ENCODE measurements around the gene CRAMP1.
"Not testable (repeated sequence)": the region's sequence is repeated elsewhere in the genome, so short reads cannot be mapped to it uniquely, and the experiment has no call there.

The CRAMP1 gene

GRCh38 chr16:1592446-1592845 lies 19.7 kb upstream of the CRAMP1 start:
- DNase-seq (ENCODE audit: low read depth, low spot score): no peak

GRCh38 chr16:1595511-1595910 lies 16.6 kb upstream of the CRAMP1 start:
- DNase-seq (ENCODE audit: low read depth, low spot score); H3K4me3 ChIP-seq (ENCODE audit: low read length): not testable (repeated sequence)

More at GRCh38 chr16:1592446-1592845, 19.7 kb upstream of the CRAMP1 start:
- H3K4me3 ChIP-seq (ENCODE audit: low read length): no peak overlapping the region

- no peak overlapping the region for H3K4me3 ChIP-seq (ENCODE audit: low read length)
- no peak for DNase-seq (ENCODE audit: low read depth, low spot score)
Measured at GRCh38 chr16:1596516-1596915, 15.6 kb upstream of the CRAMP1 start.

GRCh38 chr16:1597154-1597553 lies 15.0 kb upstream of the CRAMP1 start:
- no peak overlapping the region for H3K4me3 ChIP-seq (ENCODE audit: low read length)
- no peak for DNase-seq (ENCODE audit: low read depth, low spot score)

- DNase-seq (ENCODE audit: low read depth, low spot score): no peak
- H3K4me3 ChIP-seq (ENCODE audit: low read length): no peak overlapping the region
Measured at GRCh38 chr16:1601031-1601430, 11.1 kb upstream of the CRAMP1 start.

GRCh38 chr16:1601489-1601888 lies 10.7 kb upstream of the CRAMP1 start:
- no peak for DNase-seq (ENCODE audit: low read depth, low spot score)
- no peak overlapping the region for H3K4me3 ChIP-seq (ENCODE audit: low read length)

GRCh38 chr16:1602285-1602684 lies 9.9 kb upstream of the CRAMP1 start:
- DNase-seq (ENCODE audit: low read depth, low spot score): no peak
- H3K4me3 ChIP-seq (ENCODE audit: low read length): no peak overlapping the region

GRCh38 chr16:1606774-1607173 lies 5.4 kb upstream of the CRAMP1 start:
- H3K4me3 ChIP-seq (ENCODE audit: low read length): no peak overlapping the region

GRCh38 chr16:1607971-1608370 lies 4.2 kb upstream of the CRAMP1 start:
- no peak for DNase-seq (ENCODE audit: low read depth, low spot score)

More at GRCh38 chr16:1606774-1607173, 5.4 kb upstream of the CRAMP1 start:
- DNase-seq (ENCODE audit: low read depth, low spot score): no peak

GRCh38 chr16:1610071-1610898 lies 1.9 kb upstream of the CRAMP1 start:
- H3K4me3 ChIP-seq (ENCODE audit: low read length): peak overlapping the region; percentile 57
- DNase-seq (ENCODE audit: low read depth, low spot score): peak; percentile 78

More at GRCh38 chr16:1607971-1608370, 4.2 kb upstream of the CRAMP1 start:
- H3K4me3 ChIP-seq (ENCODE audit: low read length): no peak overlapping the region

GRCh38 chr16:1610899-1611632 lies 1.1 kb upstream of the CRAMP1 start:
- peak overlapping the region; percentile 59 for H3K4me3 ChIP-seq (ENCODE audit: low read length)
- DNase-seq (ENCODE audit: low read depth, low spot score): no peak

GRCh38 chr16:1613211-1613622 lies 1.1 kb downstream of the CRAMP1 start:
- DNase-seq (ENCODE audit: low read depth, low spot score): no peak
- peak overlapping the region; percentile 91 for H3K4me3 ChIP-seq (ENCODE audit: low read length)

GRCh38 chr16:1613728-1614455 lies 1.7 kb downstream of the CRAMP1 start:
- DNase-seq (ENCODE audit: low read depth, low spot score): no peak
- peak overlapping the region; percentile 91 for H3K4me3 ChIP-seq (ENCODE audit: low read length)

- no peak for DNase-seq (ENCODE audit: low read depth, low spot score)
- H3K4me3 ChIP-seq (ENCODE audit: low read length): peak overlapping the region; percentile 91
Measured at GRCh38 chr16:1614456-1615102, 2.4 kb downstream of the CRAMP1 start.

- DNase-seq (ENCODE audit: low read depth, low spot score): no peak
- H3K4me3 ChIP-seq (ENCODE audit: low read length): no peak overlapping the region
Measured at GRCh38 chr16:1615761-1616160, 3.6 kb downstream of the CRAMP1 start.

GRCh38 chr16:1619976-1620375 lies 7.8 kb downstream of the CRAMP1 start:
- H3K4me3 ChIP-seq (ENCODE audit: low read length): no peak overlapping the region
- no peak for DNase-seq (ENCODE audit: low read depth, low spot score)

GRCh38 chr16:1620391-1620790 lies 8.2 kb downstream of the CRAMP1 start:
- no peak for DNase-seq (ENCODE audit: low read depth, low spot score)
- no peak overlapping the region for H3K4me3 ChIP-seq (ENCODE audit: low read length)

- H3K4me3 ChIP-seq (ENCODE audit: low read length): no peak overlapping the region
- no peak for DNase-seq (ENCODE audit: low read depth, low spot score)
Measured at GRCh38 chr16:1621851-1622250, 9.7 kb downstream of the CRAMP1 start.

GRCh38 chr16:1626327-1626726 lies 14.2 kb downstream of the CRAMP1 start:
- no peak overlapping the region for H3K4me3 ChIP-seq (ENCODE audit: low read length)
- DNase-seq (ENCODE audit: low read depth, low spot score): no peak
